OCI-LY1 (cell line): ENCODE data around the gene CLIC4.
A peak's percentile ranks its signal among the peaks of the same experiment; 100 is the strongest.
"Not testable (repeated sequence)": the region's sequence is repeated elsewhere in the genome, so short reads cannot be mapped to it uniquely, and the experiment has no call there.

Experiments
- H2AFZ ChIP-seq: fragments of 200-600 bp; sonication (generic), shearing (Covaris generic); 2 replicates; pipeline ENCODE4 v1.6.0; 2014; ENCODE audit warnings: antibody characterized with exemption, mild to moderate bottlenecking, low read length
- H3F3A ChIP-seq: fragments of 200-600 bp; sonication (generic), shearing (Covaris generic); 2 replicates; pipeline ENCODE4 v1.6.0; 2014; ENCODE audit warnings: mild to moderate bottlenecking, antibody characterized with exemption, low read length, moderate library complexity; ENCODE audit not compliant: insufficient read depth
- H3K27ac ChIP-seq: fragments of 200-600 bp; sonication (generic); 2 replicates; pipeline ENCODE4 v1.5.1; 2014; ENCODE audit warnings: low read length, mixed run types, mild to moderate bottlenecking, low read depth; ENCODE audit not compliant: poor library complexity, severe bottlenecking
- H3K27me3 ChIP-seq: fragments of 200-600 bp; sonication (generic); 2 replicates; pipeline ENCODE4 v1.6.0; 2014; ENCODE audit warnings: antibody characterized with exemption, mild to moderate bottlenecking, low read length, moderate library complexity; ENCODE audit not compliant: insufficient read depth
- H3K36me3 ChIP-seq: fragments of 200-600 bp; sonication (generic); 2 replicates; pipeline ENCODE4 v1.6.1; 2014; ENCODE audit warnings: mild to moderate bottlenecking, antibody characterized with exemption, low read length, moderate library complexity, mixed read lengths; ENCODE audit not compliant: insufficient read depth
- H3K4me1 ChIP-seq: fragments of 200-600 bp; sonication (generic); 2 replicates; pipeline ENCODE4 v1.5.1; 2014; ENCODE audit warnings: mild to moderate bottlenecking, low read length, moderate library complexity; ENCODE audit not compliant: insufficient read depth, severe bottlenecking
- H3K4me2 ChIP-seq: fragments of 200-600 bp; sonication (generic), shearing (Covaris generic); 2 replicates; pipeline ENCODE4 v1.6.1; 2014; ENCODE audit warnings: low read length
- H3K4me3 ChIP-seq: fragments of 200-600 bp; sonication (generic); 2 replicates; pipeline ENCODE4 v1.5.1; 2014; ENCODE audit warnings: low read length, low read depth, mild to moderate bottlenecking, mixed read lengths; ENCODE audit not compliant: poor library complexity, severe bottlenecking
- H3K79me2 ChIP-seq: fragments of 200-600 bp; shearing (Covaris generic); 2 replicates; pipeline ENCODE4 v1.6.1; 2016; ENCODE audit warnings: mixed run types, low read length, mixed read lengths; ENCODE audit not compliant: insufficient read depth
- H3K9ac ChIP-seq: fragments of 200-600 bp; sonication (generic), shearing (Covaris generic); 2 replicates; pipeline ENCODE4 v1.6.1; 2014; ENCODE audit warnings: mild to moderate bottlenecking, low read length, mixed read lengths
- H3K9me2 ChIP-seq: fragments of 200-600 bp; sonication (generic), shearing (Covaris generic); 2 replicates; pipeline ENCODE4 v1.6.1; 2014; ENCODE audit warnings: low read depth, mild to moderate bottlenecking, low read length, mixed read lengths
- H3K9me3 ChIP-seq: fragments of 200-600 bp; shearing (Covaris generic); 2 replicates; pipeline ENCODE4 v1.6.1; 2014; ENCODE audit warnings: low read length, mixed read lengths
- H4K20me1 ChIP-seq: fragments of 200-600 bp; sonication (generic), shearing (Covaris generic); 2 replicates; pipeline ENCODE4 v1.6.0; 2016; ENCODE audit warnings: mild to moderate bottlenecking, low read length; ENCODE audit not compliant: insufficient read depth
- CTCF ChIP-seq: fragments of 200-600 bp; sonication (generic), shearing (Covaris generic); IDR thresholded peaks from 2 replicates; pipeline ENCODE4 v1.5.1; 2017; ENCODE audit warnings: mild to moderate bottlenecking, antibody characterized with exemption, low read length, moderate library complexity, mixed read lengths
- EZH2 ChIP-seq: fragments of 200-600 bp; sonication (generic), shearing (Covaris generic); IDR thresholded peaks from 2 replicates; pipeline ENCODE4 v1.8.0; 2017; ENCODE audit warnings: borderline replicate concordance, mixed run types, mild to moderate bottlenecking, antibody characterized with exemption, low read length, moderate library complexity, mixed read lengths

Gene CLIC4

GRCh38 chr1:24704411-24705259 is 40.6 kb upstream of the CLIC4 start:
- Histone ChIP-seq H3K4me2 (peak overlapping the region; percentile 5; the same call in 1 of the 2 replicates), H4K20me1 (no peaks in the 10 kb centered on the region), H3K4me3 (no peak overlapping the region), H2AFZ (no peak overlapping the region), H3K9me2 (no peaks in the 10 kb centered on the region), H3K27me3 (no peaks in the 10 kb centered on the region), H3K9ac (no peak overlapping the region), H3K4me1 (peaks cover 12% of the 10 kb centered on the region), H3K27ac (no peak overlapping the region), H3F3A (no peaks in the 10 kb centered on the region), H3K9me3 (no peaks in the 10 kb centered on the region), H3K36me3 (no peaks in the 10 kb centered on the region), H3K79me2 (no peaks in the 10 kb centered on the region)
- no peak for TF ChIP-seq EZH2
- TF ChIP-seq CTCF = no peak

DNA sequence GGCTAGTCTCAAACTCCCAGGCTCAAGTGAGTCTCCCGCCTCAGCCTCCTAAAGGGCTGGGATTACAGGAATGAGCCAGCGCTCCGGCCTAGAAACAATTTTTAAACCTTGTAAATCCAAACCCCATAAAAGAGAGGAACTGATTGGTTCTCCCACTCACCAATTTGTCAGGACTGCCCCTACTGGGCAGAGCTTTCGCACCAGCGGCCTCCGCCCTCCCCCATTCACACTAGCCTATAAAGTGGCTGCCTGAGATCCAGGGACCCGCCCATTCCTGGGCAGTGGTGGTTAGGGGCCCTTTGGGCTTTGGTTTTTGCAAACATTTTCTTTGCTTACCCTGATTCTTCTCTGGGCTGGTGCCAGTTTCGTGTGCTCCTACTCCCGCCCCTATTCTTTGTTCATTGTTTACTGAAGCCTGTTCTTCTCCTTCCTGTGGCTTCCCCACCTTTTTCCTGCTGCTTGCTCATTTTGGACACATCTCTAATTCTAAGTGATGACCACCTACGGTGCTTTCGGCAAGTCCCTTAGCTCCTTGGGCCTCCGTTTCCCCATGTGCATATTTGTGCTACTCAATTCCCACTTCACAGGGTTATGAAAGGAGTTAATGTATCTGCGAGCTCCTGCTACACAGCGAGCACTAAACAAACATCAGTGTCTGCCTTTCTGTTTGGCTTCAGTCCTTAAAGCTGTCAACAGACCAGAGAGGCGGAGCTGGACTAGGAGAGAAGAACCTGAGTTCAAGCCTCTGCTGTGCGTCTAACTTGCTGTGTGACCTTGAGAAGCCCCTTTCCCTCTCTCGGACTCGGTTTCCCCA is 39.8 kb upstream of the CLIC4 start:
- H3F3A ChIP-seq = no peaks in the 10 kb centered on the region
- H3K27me3 ChIP-seq = no peaks in the 10 kb centered on the region
- TF ChIP-seq CTCF = no peak
- TF ChIP-seq EZH2 = no peak
- H3K4me2 ChIP-seq = peak overlapping the region; percentile 5; the same call in 1 of the 2 replicates
- no peaks in the 10 kb centered on the region for H3K9me3 ChIP-seq
- no peak overlapping the region for H2AFZ ChIP-seq
- H3K9me2 ChIP-seq = no peaks in the 10 kb centered on the region
- H3K79me2 ChIP-seq = no peaks in the 10 kb centered on the region
- no peak overlapping the region for H3K9ac ChIP-seq
- no peak overlapping the region for H3K4me3 ChIP-seq
- H3K4me1 ChIP-seq = peaks cover 12% of the 10 kb centered on the region
- H3K27ac ChIP-seq = no peak overlapping the region
- H4K20me1 ChIP-seq = no peaks in the 10 kb centered on the region
- H3K36me3 ChIP-seq = no peaks in the 10 kb centered on the region

GRCh38 chr1:24706074-24706389 is 39.2 kb upstream of the CLIC4 start:
- H4K20me1 ChIP-seq, H3K4me3 ChIP-seq, H3F3A ChIP-seq, H3K9me3 ChIP-seq, H3K9me2 ChIP-seq, H3K9ac ChIP-seq, H3K27ac ChIP-seq, H3K79me2 ChIP-seq, H3K27me3 ChIP-seq, H3K36me3 ChIP-seq, H2AFZ ChIP-seq, H3K4me2 ChIP-seq: not testable (repeated sequence)
- peaks cover 12% of the 10 kb centered on the region for H3K4me1 ChIP-seq
